ENCODE measurements around the gene FGFR3.

DNA sequence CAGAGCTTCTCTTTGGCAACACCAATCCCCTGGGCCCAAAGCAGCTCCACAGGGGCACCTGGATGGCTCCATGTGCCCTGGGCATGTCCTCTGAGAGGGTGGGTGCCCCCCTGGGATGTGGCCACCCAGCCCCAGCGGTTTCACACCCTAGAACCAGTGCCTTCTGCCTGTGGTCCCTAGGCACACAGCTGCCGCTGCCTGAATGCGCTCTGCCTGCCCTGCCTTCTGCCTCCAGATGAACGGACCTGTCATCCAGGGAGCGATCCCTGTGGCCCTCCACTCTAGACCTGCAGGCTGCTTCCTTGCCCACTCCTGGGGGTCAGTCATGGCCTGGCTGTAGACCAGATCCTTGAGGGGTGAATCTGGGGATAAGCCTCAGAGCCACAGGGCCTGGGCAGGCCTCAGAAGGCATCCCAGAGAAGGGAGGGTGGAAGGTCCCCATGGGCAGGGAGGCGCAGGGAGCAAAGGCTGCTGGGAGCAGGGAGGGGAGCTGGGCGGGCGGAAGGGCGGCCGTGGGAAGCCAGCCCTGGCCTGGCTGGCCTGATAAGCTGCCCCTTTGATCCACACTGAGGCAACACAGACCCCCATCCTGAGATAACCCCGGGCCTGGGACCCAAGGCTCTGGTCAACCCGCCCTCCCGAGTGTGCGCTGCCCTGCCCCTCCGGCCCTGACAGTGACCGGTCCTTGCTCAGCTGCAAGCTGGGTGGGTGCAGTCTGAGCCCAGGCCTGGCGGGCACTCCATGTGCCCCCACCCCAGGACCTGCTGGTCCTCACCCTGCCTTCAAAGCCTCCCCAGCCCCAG lies 8.1 kb upstream of the FGFR3 start:
- TF ChIP-seq SIN3A (IDR thresholded peaks at IDR 0.05; ENCODE audit: borderline replicate concordance, insufficient read depth, low read length) (no peak), POLR2AphosphoS5 (IDR thresholded peaks at IDR 0.05; ENCODE audit: low read depth, low read length) (no peak)

Measured in PFSK-1 (cell line).